Measurements from ENCODE around the gene HJV.

- TF ChIP-seq, protein P1, sequence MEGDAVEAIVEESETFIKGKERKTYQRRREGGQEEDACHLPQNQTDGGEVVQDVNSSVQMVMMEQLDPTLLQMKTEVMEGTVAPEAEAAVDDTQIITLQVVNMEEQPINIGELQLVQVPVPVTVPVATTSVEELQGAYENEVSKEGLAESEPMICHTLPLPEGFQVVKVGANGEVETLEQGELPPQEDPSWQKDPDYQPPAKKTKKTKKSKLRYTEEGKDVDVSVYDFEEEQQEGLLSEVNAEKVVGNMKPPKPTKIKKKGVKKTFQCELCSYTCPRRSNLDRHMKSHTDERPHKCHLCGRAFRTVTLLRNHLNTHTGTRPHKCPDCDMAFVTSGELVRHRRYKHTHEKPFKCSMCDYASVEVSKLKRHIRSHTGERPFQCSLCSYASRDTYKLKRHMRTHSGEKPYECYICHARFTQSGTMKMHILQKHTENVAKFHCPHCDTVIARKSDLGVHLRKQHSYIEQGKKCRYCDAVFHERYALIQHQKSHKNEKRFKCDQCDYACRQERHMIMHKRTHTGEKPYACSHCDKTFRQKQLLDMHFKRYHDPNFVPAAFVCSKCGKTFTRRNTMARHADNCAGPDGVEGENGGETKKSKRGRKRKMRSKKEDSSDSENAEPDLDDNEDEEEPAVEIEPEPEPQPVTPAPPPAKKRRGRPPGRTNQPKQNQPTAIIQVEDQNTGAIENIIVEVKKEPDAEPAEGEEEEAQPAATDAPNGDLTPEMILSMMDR (conservative IDR thresholded peaks at IDR 0.05; ENCODE audit: low read depth, low read length) = no peak
- TF ChIP-seq EZH2 (IDR thresholded peaks at IDR 0.05; ENCODE audit: low read length, unreplicated experiment) = no peak
These were observed 13.9 kb downstream of the HJV start for GRCh38 chr1:146007489-146008133.
